ENCODE results near the gene GOLGA8K. TPM values are rescaled to one million over a fixed set of nuclear protein-coding genes. Genes with fewer than 3 reads are reported as not detected.
"Not testable (repeated sequence)": the region's sequence is repeated elsewhere in the genome, so short reads cannot be mapped to it uniquely, and the experiment has no call there.

GOLGA8K gene
- total RNA-seq, 4 donors from 2014 or later, result 0.28 to 5.3 (median 0.95) TPM

- not testable (repeated sequence) for DNase-seq (ENCODE audit: low spot score); ATAC-seq (ENCODE audit: low FRiP score)
Observed at GRCh38 chr15:32363449-32363848, 39.6 kb downstream of the GOLGA8K start.

- DNase-seq (ENCODE audit: low spot score); ATAC-seq (ENCODE audit: low FRiP score): not testable (repeated sequence)
Observed at GRCh38 chr15:32361662-32362061, 41.4 kb downstream of the GOLGA8K start.

- not testable (repeated sequence) for DNase-seq (ENCODE audit: low spot score); ATAC-seq (ENCODE audit: low FRiP score)
Observed at GRCh38 chr15:32358462-32358861, 44.6 kb downstream of the GOLGA8K start.

GRCh38 chr15:32356909-32357308 is 46.2 kb downstream of the GOLGA8K start:
- not testable (repeated sequence) for ATAC-seq (ENCODE audit: low FRiP score)
- DNase-seq (ENCODE audit: low spot score), result peak; percentile 13

GRCh38 chr15:32352748-32353147 is 50.3 kb downstream of the GOLGA8K start:
- DNase-seq (ENCODE audit: low spot score); ATAC-seq (ENCODE audit: low FRiP score): not testable (repeated sequence)

- ATAC-seq (ENCODE audit: low FRiP score); DNase-seq (ENCODE audit: low spot score): not testable (repeated sequence)
Observed at GRCh38 chr15:32350563-32351220, 52.4 kb downstream of the GOLGA8K start.

- not testable (repeated sequence) for ATAC-seq (ENCODE audit: low FRiP score)
Observed at GRCh38 chr15:32347037-32347436, 56.1 kb downstream of the GOLGA8K start.

GRCh38 chr15:32345978-32346547 is 57.0 kb downstream of the GOLGA8K start:
- not testable (repeated sequence) for ATAC-seq (ENCODE audit: low FRiP score); DNase-seq (ENCODE audit: low spot score)

More at GRCh38 chr15:32347037-32347436, 56.1 kb downstream of the GOLGA8K start:
- not testable (repeated sequence) for DNase-seq (ENCODE audit: low spot score)

GRCh38 chr15:32343921-32344320 is 59.2 kb downstream of the GOLGA8K start:
- DNase-seq (ENCODE audit: low spot score); ATAC-seq (ENCODE audit: low FRiP score): not testable (repeated sequence)

Small RNAs within 50 kb of the gene (small RNA-seq; reads per million reads assigned to genes)
- gene RF00096 (not detected), gene RN7SL185P (not detected), gene RN7SL539P (not detected)

Other genes with a start within 250 kb of the GOLGA8K start
- under 1 TPM in 1 of 4 donors, not detected in 3; 0.24 TPM for gene GOLGA8O, start 52.3 kb upstream of the GOLGA8K start, total RNA-seq
- 10 to 100 TPM in 2 of 4 donors, 1 to 10 TPM in 2; 5.0 to 15.0 (median 9.9) TPM for gene GOLGA8N, start 190.2 kb upstream of the GOLGA8K start, total RNA-seq
- 1 to 10 TPM; 1.1 to 6.7 (median 2.5) TPM for gene ARHGAP11A, start 212.2 kb upstream of the GOLGA8K start, total RNA-seq
- 1 to 10 TPM in 2 of 4 donors, not detected in 2; 2.1 to 3.4 TPM for gene SCG5, start 238.4 kb upstream of the GOLGA8K start, total RNA-seq